T-helper 1 cell treated with Interleukin-12 subunit alpha and Interleukin-12 subunit beta and Interleukin-4 antibody, amounts not matched to agents 30 μg/mL and 1 μg/mL, for 36 hours (primary cell): ENCODE data around the gene TMEM132D.
"Not testable (repeated sequence)": the region's sequence is repeated elsewhere in the genome, so short reads cannot be mapped to it uniquely, and the experiment has no call there.

ENCODE experiments used
- H3K27ac Mint-ChIP-seq: one replicate; pipeline ENCODE4 v1.8.0; 2021; ENCODE audit warnings: mild to moderate bottlenecking, mixed read lengths
- H3K27me3 Mint-ChIP-seq: one replicate; pipeline ENCODE4 v1.8.0; 2021; ENCODE audit warnings: low read depth, mixed read lengths
- H3K36me3 Mint-ChIP-seq: one replicate; pipeline ENCODE4 v1.8.0; 2021; ENCODE audit warnings: low read depth, mixed read lengths
- H3K4me1 Mint-ChIP-seq: one replicate; pipeline ENCODE4 v1.8.0; 2021; ENCODE audit warnings: low read depth, mixed read lengths
- H3K4me3 Mint-ChIP-seq: one replicate; pipeline ENCODE4 v1.8.0; 2021; ENCODE audit warnings: mild to moderate bottlenecking, moderate library complexity, mixed read lengths
- H3K9me3 Mint-ChIP-seq: one replicate; pipeline ENCODE4 v1.8.0; 2021; ENCODE audit warnings: mixed read lengths

Gene TMEM132D

DNA sequence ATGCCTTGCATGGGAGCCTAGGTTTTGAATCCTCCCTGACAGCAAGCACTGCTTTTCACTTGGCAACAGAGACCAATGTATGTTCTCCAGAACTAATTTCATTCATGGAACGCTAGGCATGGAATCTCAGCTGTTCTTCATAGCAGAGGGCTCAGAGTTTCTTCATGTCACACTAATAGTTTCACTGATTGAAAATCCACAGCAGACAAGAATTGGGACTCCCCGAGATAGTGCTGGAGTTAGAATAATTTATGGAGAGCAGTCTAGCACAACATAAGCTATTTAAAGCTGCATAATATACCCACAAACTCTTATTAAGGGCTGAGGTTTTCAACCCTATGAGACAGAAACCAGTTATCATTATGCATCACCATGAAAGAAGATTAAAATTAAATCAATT is 342.5 kb downstream of the TMEM132D start:
- H3K36me3 Mint-ChIP-seq = no peaks in the 10 kb centered on the region
- no peak overlapping the region for H3K27ac Mint-ChIP-seq
- no peaks in the 10 kb centered on the region for H3K27me3 Mint-ChIP-seq
- H3K4me3 Mint-ChIP-seq = no peak overlapping the region
- H3K4me1 Mint-ChIP-seq = peaks cover 4% of the 10 kb centered on the region
- peaks cover 6% of the 10 kb centered on the region for H3K9me3 Mint-ChIP-seq

DNA sequence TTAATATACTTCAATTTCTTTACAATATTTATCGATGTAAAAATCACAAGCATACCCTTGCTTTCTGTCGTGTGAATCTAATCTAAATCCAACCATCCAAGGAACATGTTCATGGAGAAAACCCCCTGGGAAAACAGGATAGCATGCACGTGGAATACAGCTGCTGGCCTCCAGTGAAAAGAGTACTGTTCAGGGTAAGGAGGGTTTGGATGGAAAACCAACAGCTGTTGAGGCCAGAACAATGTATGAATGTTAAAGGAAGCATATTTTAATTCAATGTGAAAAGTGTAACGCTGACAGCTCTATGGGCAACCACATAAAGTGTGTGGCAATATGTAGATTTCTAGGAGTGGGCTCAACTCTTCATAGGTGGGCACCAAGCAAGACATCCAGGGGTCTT is 344.0 kb downstream of the TMEM132D start:
- Mint-ChIP-seq H3K9me3 (peaks cover 12% of the 10 kb centered on the region), H3K27me3 (no peaks in the 10 kb centered on the region), H3K27ac (no peak overlapping the region), H3K36me3 (no peaks in the 10 kb centered on the region), H3K4me3 (no peak overlapping the region), H3K4me1 (peaks cover 2% of the 10 kb centered on the region)

DNA sequence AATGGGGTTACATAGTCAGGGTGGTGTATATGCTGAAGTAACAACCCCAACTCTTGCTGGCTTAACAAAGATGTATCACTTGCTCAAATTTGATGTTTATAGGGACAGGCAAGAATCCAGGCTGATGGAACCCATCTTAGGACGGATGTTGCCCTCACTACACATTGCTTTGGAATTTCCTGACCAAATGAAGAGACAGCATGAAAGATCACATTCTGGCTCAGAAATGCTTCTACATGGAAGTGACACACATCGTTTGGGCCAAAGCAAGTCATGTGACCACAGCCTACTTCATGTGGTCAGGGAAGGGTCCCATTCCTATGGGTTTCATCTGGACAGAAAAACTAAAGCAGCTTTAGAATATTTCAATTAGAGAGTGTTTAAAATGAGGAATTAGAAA is 345.8 kb downstream of the TMEM132D start:
- H3K36me3 Mint-ChIP-seq = no peaks in the 10 kb centered on the region
- H3K4me3 Mint-ChIP-seq = no peak overlapping the region
- no peak overlapping the region for H3K27ac Mint-ChIP-seq
- H3K27me3 Mint-ChIP-seq = no peaks in the 10 kb centered on the region
- H3K4me1 Mint-ChIP-seq = no peaks in the 10 kb centered on the region
- H3K9me3 Mint-ChIP-seq = peaks cover 17% of the 10 kb centered on the region

DNA sequence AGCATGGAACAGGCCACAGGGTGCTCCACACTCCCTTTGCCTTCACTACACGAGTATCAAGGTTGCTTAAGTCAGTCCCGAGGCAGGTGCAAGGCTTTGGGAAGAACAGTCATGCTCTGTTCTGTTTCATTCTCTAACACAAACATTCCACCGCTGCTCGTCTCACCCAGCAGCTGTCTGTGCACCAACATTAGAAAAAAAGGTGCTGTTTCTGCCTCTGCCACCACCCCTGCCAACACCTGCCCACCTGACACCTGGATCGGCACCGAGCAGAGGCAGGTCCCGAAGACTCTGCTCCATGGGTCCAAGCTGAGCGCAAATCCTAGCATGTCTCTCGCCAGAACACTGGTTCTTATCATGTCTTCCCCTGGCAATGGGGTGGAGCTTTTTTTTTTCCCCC is 347.7 kb downstream of the TMEM132D start:
- Mint-ChIP-seq H3K27me3 (no peaks in the 10 kb centered on the region), H3K4me3 (no peak overlapping the region), H3K9me3 (peaks cover 28% of the 10 kb centered on the region), H3K4me1 (no peaks in the 10 kb centered on the region), H3K36me3 (no peaks in the 10 kb centered on the region), H3K27ac (no peak overlapping the region)

DNA sequence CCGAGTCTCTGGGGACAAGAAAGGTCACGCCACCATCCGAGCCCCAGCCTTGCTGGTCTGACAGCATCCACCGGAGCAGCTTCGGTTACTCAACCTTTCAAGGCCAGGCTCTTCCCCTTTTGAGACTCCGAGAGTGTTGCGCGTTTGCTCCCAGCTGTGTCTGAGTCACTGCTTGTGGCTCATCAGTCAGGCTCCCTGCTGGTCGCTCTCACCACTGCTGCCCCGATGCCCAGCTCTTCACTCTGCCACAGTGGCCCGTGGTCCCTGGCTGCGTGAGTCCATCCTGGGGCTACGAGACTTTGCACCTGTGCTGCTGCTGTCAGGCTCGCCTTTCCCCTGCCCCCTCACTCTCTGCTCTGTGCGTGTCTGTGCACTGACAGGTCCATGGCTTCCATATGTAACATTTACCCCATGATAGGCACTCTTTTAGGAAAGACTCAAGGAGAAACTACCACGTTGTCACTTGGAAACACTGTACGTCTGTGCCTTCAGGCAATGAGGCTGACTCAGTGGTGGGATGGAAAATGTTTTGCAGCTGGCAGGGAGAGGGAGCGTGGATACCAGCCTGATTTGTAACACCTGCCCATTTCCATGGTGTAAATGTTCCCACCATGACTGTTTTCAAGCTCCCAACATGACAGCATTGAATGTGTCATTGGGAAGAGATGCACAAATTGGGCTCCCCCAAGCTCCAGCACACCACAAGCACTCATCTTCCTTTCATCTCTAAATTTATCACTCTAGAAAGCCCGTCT is 350.7 kb downstream of the TMEM132D start:
- H3K4me3 Mint-ChIP-seq = no peak overlapping the region
- no peaks in the 10 kb centered on the region for H3K4me1 Mint-ChIP-seq
- H3K27me3 Mint-ChIP-seq = no peaks in the 10 kb centered on the region
- peaks cover 39% of the 10 kb centered on the region for H3K9me3 Mint-ChIP-seq
- H3K36me3 Mint-ChIP-seq = no peaks in the 10 kb centered on the region
- no peak overlapping the region for H3K27ac Mint-ChIP-seq

DNA sequence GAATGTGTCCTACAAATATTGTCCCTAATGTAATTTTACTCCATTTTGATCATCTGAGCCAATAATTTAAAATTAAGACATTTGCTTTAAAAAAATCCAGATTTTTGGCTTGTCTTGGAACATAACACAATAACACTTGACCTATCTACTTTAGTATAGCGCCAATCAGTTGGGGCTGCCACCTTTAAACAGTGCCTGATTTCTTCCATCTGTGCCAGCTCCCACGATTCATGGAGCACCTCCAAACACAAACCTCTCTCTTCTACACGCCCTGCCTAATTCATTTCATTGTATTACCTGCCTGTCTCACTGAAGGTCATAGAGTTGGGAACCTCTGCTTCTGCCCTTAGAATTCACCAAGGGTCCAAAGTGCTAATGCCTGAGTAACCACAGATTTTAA is 352.4 kb downstream of the TMEM132D start:
- no peak overlapping the region for H3K27ac Mint-ChIP-seq
- no peaks in the 10 kb centered on the region for H3K27me3 Mint-ChIP-seq

DNA sequence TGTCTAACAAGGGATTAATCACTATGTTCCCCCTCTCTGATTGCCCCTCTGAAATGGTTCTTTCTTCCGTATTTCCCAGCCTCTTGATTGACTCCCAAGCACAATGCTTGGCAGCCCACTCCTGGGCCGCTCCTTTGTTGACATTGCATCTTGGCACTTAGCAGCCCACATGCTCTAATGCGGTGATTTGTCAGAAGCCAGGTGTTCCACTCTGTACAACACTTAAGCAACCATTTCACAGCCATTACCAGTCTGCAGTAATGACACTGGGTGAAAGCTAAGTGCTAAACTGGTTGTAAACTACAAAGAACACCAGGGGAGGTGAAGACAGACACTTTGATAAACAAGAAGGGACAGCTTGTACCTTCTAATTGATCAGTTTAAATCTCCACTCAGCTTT is 353.5 kb downstream of the TMEM132D start:
- Mint-ChIP-seq H3K27me3 (no peaks in the 10 kb centered on the region), H3K36me3 (no peaks in the 10 kb centered on the region), H3K27ac (no peak overlapping the region), H3K4me1 (no peaks in the 10 kb centered on the region), H3K9me3 (peaks cover 38% of the 10 kb centered on the region), H3K4me3 (no peak overlapping the region)

More for the DNA sequence above, 352.4 kb downstream of the TMEM132D start:
- Mint-ChIP-seq H3K36me3 (no peaks in the 10 kb centered on the region), H3K4me1 (no peaks in the 10 kb centered on the region), H3K4me3 (no peak overlapping the region), H3K9me3 (peaks cover 39% of the 10 kb centered on the region)

DNA sequence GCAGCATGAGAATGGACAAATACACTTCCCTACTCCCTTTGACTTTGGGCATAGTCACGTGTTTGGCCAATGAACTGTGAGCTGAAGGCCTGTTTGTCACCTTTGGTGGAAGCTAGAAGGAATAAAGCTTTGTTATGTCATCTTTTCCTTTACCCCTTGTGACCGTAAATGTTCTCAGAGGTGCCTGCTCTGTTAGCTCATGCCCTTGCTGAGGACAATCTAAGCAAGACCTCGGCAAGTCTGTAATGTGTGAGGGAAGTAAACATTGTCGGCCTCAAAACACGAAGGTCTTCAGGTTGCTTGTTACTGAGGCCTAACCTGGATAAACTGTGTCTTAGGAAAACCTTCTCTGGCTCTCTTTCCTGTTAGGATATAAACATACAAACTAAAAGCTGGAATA is 354.2 kb downstream of the TMEM132D start:
- peaks cover 31% of the 10 kb centered on the region for H3K9me3 Mint-ChIP-seq
- H3K27ac Mint-ChIP-seq = no peak overlapping the region
- H3K4me1 Mint-ChIP-seq = no peaks in the 10 kb centered on the region
- H3K27me3 Mint-ChIP-seq = no peaks in the 10 kb centered on the region
- no peaks in the 10 kb centered on the region for H3K36me3 Mint-ChIP-seq
- no peak overlapping the region for H3K4me3 Mint-ChIP-seq

DNA sequence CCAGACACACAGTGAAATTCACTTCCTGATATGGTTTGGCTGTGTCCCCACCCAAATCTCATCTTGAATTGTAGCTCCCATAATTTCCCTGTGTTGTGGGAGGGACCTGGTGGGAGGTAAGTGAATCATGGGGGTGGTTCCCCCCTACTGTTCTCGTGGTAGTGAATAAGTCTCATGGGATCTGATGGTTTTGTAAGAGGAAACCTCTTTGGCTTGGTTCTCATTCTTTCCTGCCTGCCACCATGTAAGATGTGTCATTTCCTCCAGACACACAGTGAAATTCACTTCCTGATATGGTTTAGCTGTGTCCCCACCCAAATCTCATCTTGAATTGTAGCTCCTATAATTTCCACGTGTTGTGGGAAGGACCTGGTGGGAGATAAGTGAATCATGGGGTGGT is 354.8 kb downstream of the TMEM132D start:
- H3K4me3 Mint-ChIP-seq, H3K27me3 Mint-ChIP-seq, H3K27ac Mint-ChIP-seq, H3K4me1 Mint-ChIP-seq, H3K36me3 Mint-ChIP-seq: not testable (repeated sequence)
- peaks cover 29% of the 10 kb centered on the region for H3K9me3 Mint-ChIP-seq

DNA sequence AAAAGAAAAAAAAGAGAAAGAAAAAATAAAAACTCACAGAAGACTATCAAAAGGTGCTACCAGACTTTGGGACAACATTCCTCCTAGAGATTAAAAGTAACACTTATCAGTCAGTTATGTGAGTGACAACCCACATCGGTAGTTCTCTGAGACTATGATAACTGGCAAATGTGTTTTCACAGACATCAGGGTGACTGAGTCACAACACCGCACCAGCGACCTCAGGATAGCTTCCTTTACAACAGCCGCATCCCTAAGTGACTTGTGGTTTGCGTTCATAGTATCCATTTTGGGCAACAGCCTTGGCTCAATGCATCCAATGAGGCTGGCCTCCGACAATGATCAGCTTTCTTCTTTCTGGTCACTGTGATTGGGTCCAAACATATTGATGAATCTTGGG is 359.1 kb downstream of the TMEM132D start:
- no peaks in the 10 kb centered on the region for H3K4me1 Mint-ChIP-seq
- H3K9me3 Mint-ChIP-seq = peaks cover 4% of the 10 kb centered on the region
- no peaks in the 10 kb centered on the region for H3K27me3 Mint-ChIP-seq
- no peak overlapping the region for H3K4me3 Mint-ChIP-seq
- no peak overlapping the region for H3K27ac Mint-ChIP-seq
- no peaks in the 10 kb centered on the region for H3K36me3 Mint-ChIP-seq

DNA sequence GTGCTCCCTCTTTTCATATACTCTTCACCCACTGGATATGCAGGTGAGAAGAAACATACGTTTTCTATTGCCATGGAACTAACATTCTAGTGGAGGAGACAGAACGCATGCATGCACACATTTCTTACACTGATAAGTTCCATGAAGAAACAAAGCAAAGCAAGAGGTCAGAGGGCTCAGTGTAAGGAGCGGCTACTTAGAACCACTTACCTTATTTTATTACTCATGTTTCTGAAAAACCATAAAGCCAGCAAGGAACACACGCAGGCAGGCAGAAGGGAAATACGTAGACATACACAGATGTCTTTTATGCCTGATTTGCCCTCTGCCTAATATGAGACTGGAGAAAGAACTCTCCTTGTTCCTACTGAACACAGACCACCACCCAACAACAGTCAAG is 362.9 kb downstream of the TMEM132D start:
- Mint-ChIP-seq H3K36me3 (no peaks in the 10 kb centered on the region), H3K4me1 (no peaks in the 10 kb centered on the region), H3K9me3 (peaks cover 21% of the 10 kb centered on the region), H3K4me3 (no peak overlapping the region), H3K27ac (no peak overlapping the region), H3K27me3 (no peaks in the 10 kb centered on the region)

DNA sequence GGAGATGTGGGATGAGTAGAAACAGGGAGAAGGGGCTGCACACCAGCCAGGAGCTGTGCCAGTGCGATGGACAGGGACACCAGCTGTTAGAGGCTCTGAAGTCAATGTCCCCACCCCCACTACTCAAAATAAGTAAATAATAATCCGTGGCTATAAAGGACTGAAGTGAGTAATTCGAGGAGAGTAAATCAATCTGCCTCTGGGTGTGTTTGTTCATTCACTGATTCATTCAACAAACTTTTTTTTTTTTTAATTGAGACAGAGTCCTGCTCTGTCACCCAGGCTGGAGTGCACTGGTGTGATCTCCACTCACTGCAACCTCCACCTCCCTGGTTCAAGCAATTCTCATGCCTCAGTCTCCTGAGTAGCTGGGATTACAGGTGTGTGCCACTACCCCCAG is 363.6 kb downstream of the TMEM132D start:
- no peak overlapping the region for H3K27ac Mint-ChIP-seq
- no peaks in the 10 kb centered on the region for H3K27me3 Mint-ChIP-seq
- H3K4me3 Mint-ChIP-seq = no peak overlapping the region
- no peaks in the 10 kb centered on the region for H3K36me3 Mint-ChIP-seq
- H3K9me3 Mint-ChIP-seq = peaks cover 21% of the 10 kb centered on the region
- no peaks in the 10 kb centered on the region for H3K4me1 Mint-ChIP-seq

DNA sequence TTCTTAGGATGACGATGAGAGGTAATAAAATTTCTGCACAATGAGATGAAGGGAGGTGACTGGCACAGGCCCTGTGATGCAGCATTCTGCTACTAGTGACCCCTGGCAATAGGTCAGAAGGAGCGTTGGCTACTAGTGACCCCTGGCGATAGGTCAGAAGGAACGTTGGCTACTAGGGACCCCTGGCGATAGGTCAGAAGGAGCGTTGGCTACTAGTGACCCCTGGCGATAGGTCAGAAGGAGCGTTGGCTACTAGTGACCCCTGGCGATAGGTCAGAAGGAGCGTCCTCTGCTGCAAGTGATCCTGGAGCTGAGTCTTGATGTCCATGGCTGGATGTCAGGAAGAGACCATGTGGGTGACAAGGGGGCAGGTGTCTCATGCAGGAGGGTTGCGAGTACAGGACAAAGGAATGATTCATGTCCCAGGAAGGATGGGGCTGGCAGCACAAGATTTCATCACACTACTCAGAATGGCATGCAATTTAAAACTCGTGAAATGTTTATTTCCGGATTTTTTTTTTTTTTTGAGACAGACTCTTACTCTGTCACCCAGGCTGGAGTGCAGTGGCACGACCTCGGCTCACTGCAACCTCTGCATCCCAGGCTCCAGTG is 365.0 kb downstream of the TMEM132D start:
- not testable (repeated sequence) for H3K36me3 Mint-ChIP-seq, H3K4me3 Mint-ChIP-seq, H3K4me1 Mint-ChIP-seq, H3K27me3 Mint-ChIP-seq, H3K27ac Mint-ChIP-seq
- H3K9me3 Mint-ChIP-seq = peaks cover 21% of the 10 kb centered on the region

DNA sequence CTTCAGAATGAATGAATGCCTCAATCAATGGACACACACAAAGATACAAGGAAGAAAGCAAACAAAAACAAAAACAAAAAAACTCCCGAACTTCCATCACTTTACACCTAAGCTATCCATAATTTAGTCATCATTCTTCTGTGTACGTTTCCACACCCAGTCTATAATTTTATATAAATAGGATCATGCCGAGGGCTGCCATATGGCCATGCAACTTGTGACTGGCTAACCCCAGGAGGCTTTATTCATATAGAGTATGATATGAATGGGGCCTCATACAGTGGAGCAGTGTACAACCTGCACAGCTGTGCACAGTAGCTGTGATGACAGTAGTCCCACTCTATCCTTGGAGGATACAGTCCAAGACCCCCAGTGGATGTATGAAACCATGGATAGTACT is 365.7 kb downstream of the TMEM132D start:
- Mint-ChIP-seq H3K4me3 (no peak overlapping the region), H3K4me1 (no peaks in the 10 kb centered on the region)

DNA sequence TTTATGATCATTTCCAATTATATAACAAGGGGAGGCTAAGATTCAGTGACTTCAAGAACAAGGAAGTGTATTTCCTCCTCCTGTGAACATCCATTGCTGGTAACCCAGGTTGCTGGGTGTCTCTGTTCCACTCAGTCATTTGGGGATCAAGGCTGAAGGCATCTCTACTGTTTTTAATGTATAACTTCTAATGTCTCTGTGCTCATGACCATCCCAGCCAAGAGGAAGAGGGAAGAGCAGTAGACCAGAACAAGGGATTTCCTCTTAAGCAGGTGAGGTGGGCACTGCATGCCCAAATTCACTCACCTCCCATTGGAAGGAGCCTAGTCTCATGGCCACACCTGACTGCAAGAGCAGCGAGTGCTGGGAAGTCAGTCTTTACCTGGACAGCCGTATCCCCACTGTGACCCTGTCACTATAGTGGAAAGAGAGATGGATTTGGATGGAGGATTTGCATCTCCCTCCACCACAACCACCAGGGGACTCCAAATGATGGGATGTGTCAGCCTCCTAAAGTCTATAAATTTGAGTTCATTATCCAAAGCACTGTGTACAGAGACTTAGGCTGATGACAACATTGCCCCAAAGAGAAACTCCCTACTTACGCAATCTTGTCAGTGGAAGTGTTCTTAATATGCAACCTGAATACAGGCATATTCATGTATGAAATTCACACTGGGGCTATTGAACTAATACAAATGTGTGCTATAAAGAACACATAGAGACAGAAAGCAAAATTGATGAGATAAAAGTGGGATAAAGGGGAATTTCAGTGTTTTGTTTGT is 368.7 kb downstream of the TMEM132D start:
- Mint-ChIP-seq H3K27ac (no peak overlapping the region), H3K4me1 (no peaks in the 10 kb centered on the region), H3K4me3 (no peak overlapping the region), H3K36me3 (no peaks in the 10 kb centered on the region), H3K27me3 (no peaks in the 10 kb centered on the region), H3K9me3 (peaks cover 26% of the 10 kb centered on the region)

More for the DNA sequence above, 365.7 kb downstream of the TMEM132D start:
- no peaks in the 10 kb centered on the region for H3K36me3 Mint-ChIP-seq
- peaks cover 21% of the 10 kb centered on the region for H3K9me3 Mint-ChIP-seq
- H3K27ac Mint-ChIP-seq = no peak overlapping the region
- no peaks in the 10 kb centered on the region for H3K27me3 Mint-ChIP-seq
